Temporal lobe (tissue), 2 donors: Measurements from ENCODE around the gene BTG4. TPM values are rescaled to one million over a fixed set of nuclear protein-coding genes. Genes with fewer than 3 reads are reported as not detected.

Source experiments
- small RNA-seq: library from RNA; depleted of rRNA; stranded (forward); fragments of <200 nt; gene quantifications from one replicate; pipeline ENCODE3, GENCODE V24; 2014; ENCODE audit warnings: low replicate concordance
- total RNA-seq: library from RNA; depleted of rRNA; stranded (reverse); fragments of >200 nt; gene quantifications from one replicate; pipeline ENCODE4 v1.2.3, GENCODE V29; 2014

Gene BTG4
- total RNA-seq, 1 donor from 2014 or later: not detected

Small RNAs within 50 kb of the gene (small RNA-seq; reads per million reads assigned to genes)
- gene MIR34B (4.9 reads per million, percentile 92 among the genes with 10 or more reads in this experiment), gene MIR34C (80.2 reads per million, percentile 97 among the genes with 10 or more reads in this experiment)

Other genes starting within 250 kb of the BTG4 start
- gene POU2AF3, start 213.8 kb downstream of the BTG4 start, total RNA-seq: 0.49 TPM
- gene POU2AF1, start 133.1 kb downstream of the BTG4 start, total RNA-seq: under 0.01 TPM
- gene HOATZ, start 2.4 kb upstream of the BTG4 start, total RNA-seq: 0.98 TPM
- gene LAYN, start 28.3 kb upstream of the BTG4 start, total RNA-seq: 4.2 TPM
- gene SIK2, start 90.1 kb upstream of the BTG4 start, total RNA-seq: 17.0 TPM